ENCODE data around the gene CDH23.

- TF ChIP-seq CTCF (IDR thresholded peaks at IDR 0.05 in 2 of 3, conservative IDR thresholded peaks at IDR 0.05 in 1 of 3; ENCODE audit: insufficient read depth in 2 of 3, low read depth in 1 of 3, low read length in 3 of 3): no peak
- TF ChIP-seq ZNF830 (CRISPR knock-in tag; IDR thresholded peaks at IDR 0.05): no peak
- no peak for TF ChIP-seq SRF (CRISPR knock-in tag; IDR thresholded peaks at IDR 0.05)
- no peak for TF ChIP-seq SMARCA5 (IDR thresholded peaks at IDR 0.05)
- no peak for TF ChIP-seq PREB (CRISPR knock-in tag; IDR thresholded peaks at IDR 0.05)
- no peak for TF ChIP-seq MCM2 (IDR thresholded peaks at IDR 0.05; ENCODE audit: low read depth)
- no peak for TF ChIP-seq SNAPC5 (CRISPR knock-in tag; IDR thresholded peaks at IDR 0.05)
- no peak for TF ChIP-seq SMC3 (conservative IDR thresholded peaks at IDR 0.05; ENCODE audit: insufficient read depth, low read depth, low read length)
- TF ChIP-seq BCL6 (CRISPR knock-in tag; IDR thresholded peaks at IDR 0.05): no peak
- TF ChIP-seq RREB1 (CRISPR knock-in tag; IDR thresholded peaks at IDR 0.05): no peak
- TF ChIP-seq PHF8 (IDR thresholded peaks at IDR 0.05; ENCODE audit: borderline replicate concordance, low read length): no peak; the same call in 1 of the 2 replicates
- no peak for TF ChIP-seq PBX2 (CRISPR knock-in tag; IDR thresholded peaks at IDR 0.05; ENCODE audit: low read depth)
- no peak for TF ChIP-seq PBX2 (tag; conservative IDR thresholded peaks at IDR 0.05; ENCODE audit: low read depth)
- no peak for TF ChIP-seq RBM39 (optimal IDR thresholded peaks at IDR 0.05; ENCODE audit: low read depth, low read length)
Observed at GRCh38 chr10:71694567-71694968, 297.8 kb downstream of the CDH23 start.
